22Rv1 (cell line): ENCODE measurements around the gene CCDC68.

Source experiments
- H3K27ac ChIP-seq: fragments of 450-650 bp; 2 replicates; pipeline ENCODE4 v1.5.1; 2017
- CTCF ChIP-seq: fragments of 450-650 bp; IDR thresholded peaks from 2 replicates; pipeline ENCODE4 v1.5.1; 2017; ENCODE audit warnings: mild to moderate bottlenecking
- ZFX ChIP-seq: fragments of 450-650 bp; IDR thresholded peaks from 2 replicates; pipeline ENCODE4 v1.6.1; 2017; ENCODE audit warnings: antibody characterized with exemption, borderline replicate concordance

The CCDC68 gene

GRCh38 chr18:54919412-54919811, 39.8 kb downstream of the CCDC68 start:
- TF ChIP-seq CTCF (no peak), ZFX (no peak)
- no peak overlapping the region for H3K27ac ChIP-seq

GRCh38 chr18:54918060-54918459, 41.2 kb downstream of the CCDC68 start:
- H3K27ac ChIP-seq = no peak overlapping the region
- TF ChIP-seq ZFX = no peak
- TF ChIP-seq CTCF = no peak

GRCh38 chr18:54916507-54916906, 42.8 kb downstream of the CCDC68 start:
- TF ChIP-seq ZFX (no peak), CTCF (no peak)
- no peak overlapping the region for H3K27ac ChIP-seq

- no peak overlapping the region for H3K27ac ChIP-seq
- TF ChIP-seq ZFX = no peak
- TF ChIP-seq CTCF = no peak
Measured at GRCh38 chr18:54914816-54915215, 44.4 kb downstream of the CCDC68 start.

DNA sequence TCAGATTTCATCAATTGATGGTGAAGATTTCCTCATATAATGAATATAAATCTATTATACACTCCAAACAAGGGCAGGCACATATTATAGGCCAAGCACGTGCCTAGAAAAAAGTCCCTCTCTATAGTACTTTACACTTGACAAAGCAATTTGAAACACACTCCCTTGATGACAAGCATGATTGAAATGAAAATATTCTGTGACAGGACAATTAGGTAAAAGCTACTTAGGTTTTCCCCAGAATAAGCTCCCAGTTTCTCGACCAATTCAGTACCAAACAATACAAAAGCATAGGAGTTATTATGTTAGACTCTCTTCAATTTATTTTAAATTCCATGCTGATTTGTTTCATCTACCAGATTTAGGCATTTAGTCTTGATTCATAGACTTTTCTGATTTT, 47.7 kb downstream of the CCDC68 start:
- TF ChIP-seq CTCF (no peak), ZFX (no peak)
- H3K27ac ChIP-seq = no peak overlapping the region

GRCh38 chr18:54910161-54910919, 48.9 kb downstream of the CCDC68 start:
- TF ChIP-seq ZFX (no peak), CTCF (no peak)
- no peak overlapping the region for H3K27ac ChIP-seq

DNA sequence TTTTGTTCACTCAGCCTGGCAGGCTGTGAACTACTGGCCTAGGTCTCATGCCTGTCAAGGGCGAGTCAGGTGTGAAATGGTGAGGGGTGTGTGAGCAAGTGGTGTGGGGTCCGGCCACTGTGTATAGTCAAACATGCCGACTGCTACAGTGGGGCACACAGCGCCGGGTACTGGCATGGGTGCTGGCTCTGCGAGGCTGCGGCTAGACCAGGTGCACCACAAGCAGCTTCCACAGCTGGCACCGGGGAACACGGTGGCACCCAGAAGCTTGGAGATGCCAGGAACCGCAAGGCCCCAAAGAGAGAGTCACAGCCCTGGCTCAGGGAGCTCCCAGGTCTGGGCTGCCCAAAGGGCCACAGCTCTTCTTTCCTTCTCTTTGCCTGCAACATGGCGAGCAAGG, 49.7 kb downstream of the CCDC68 start:
- H3K27ac ChIP-seq = no peak overlapping the region
- TF ChIP-seq CTCF = no peak
- TF ChIP-seq ZFX = no peak
